ENCODE data around the gene CLEC4G. TPM values are rescaled to one million over a fixed set of nuclear protein-coding genes. Genes with fewer than 3 reads are reported as not detected.
"Not testable (repeated sequence)": the region's sequence is repeated elsewhere in the genome, so short reads cannot be mapped to it uniquely, and the experiment has no call there.

CLEC4G gene
- total RNA-seq, 1 donor from 2014 or later = 0.82 TPM

GRCh38 chr19:7746903-7747884 lies 15.3 kb upstream of the CLEC4G start, which contains the start of gene CD209:
TSS of gene CD209 (minus strand) at chr19:7747534. CDS start at chr19:7747511, 23 bp downstream.
- no peak for FAIRE-seq
- DNase-seq (ENCODE audit: low spot score in 2 of 2) = no peak

GRCh38 chr19:7746306-7746705 lies 14.4 kb upstream of the CLEC4G start:
- not testable (repeated sequence) for DNase-seq (ENCODE audit: low spot score in 2 of 2); FAIRE-seq

GRCh38 chr19:7744871-7745650 lies 13.2 kb upstream of the CLEC4G start:
- FAIRE-seq = no peak
- DNase-seq (ENCODE audit: low spot score in 2 of 2) = no peak

GRCh38 chr19:7744199-7744786 lies 12.4 kb upstream of the CLEC4G start:
- DNase-seq (ENCODE audit: low spot score in 2 of 2) (no peak), FAIRE-seq (no peak)

GRCh38 chr19:7743425-7743841 lies 11.5 kb upstream of the CLEC4G start:
- no peak for DNase-seq (ENCODE audit: low spot score in 2 of 2)
- FAIRE-seq = no peak

GRCh38 chr19:7742991-7743390 lies 11.1 kb upstream of the CLEC4G start:
- no peak for DNase-seq (ENCODE audit: low spot score in 2 of 2)
- FAIRE-seq = no peak

- FAIRE-seq = no peak
- no peak for DNase-seq (ENCODE audit: low spot score in 2 of 2)
These were observed 10.7 kb upstream of the CLEC4G start for GRCh38 chr19:7742575-7742974.

- no peak for FAIRE-seq
- no peak for DNase-seq (ENCODE audit: low spot score in 2 of 2)
These were observed 8.8 kb upstream of the CLEC4G start for GRCh38 chr19:7740682-7741054.

GRCh38 chr19:7739801-7740681 lies 8.1 kb upstream of the CLEC4G start:
- FAIRE-seq (no peak), DNase-seq (ENCODE audit: low spot score in 2 of 2) (no peak)

GRCh38 chr19:7739211-7739755 lies 7.4 kb upstream of the CLEC4G start:
- DNase-seq (ENCODE audit: low spot score in 2 of 2) (no peak), FAIRE-seq (no peak)

GRCh38 chr19:7738023-7738422 lies 6.1 kb upstream of the CLEC4G start:
- DNase-seq (ENCODE audit: low spot score in 2 of 2) (no peak), FAIRE-seq (no peak)

GRCh38 chr19:7737215-7737614 lies 5.3 kb upstream of the CLEC4G start:
- FAIRE-seq = no peak
- no peak for DNase-seq (ENCODE audit: low spot score in 2 of 2)

- no peak for DNase-seq (ENCODE audit: low spot score in 2 of 2)
- no peak for FAIRE-seq
These were observed 4.2 kb upstream of the CLEC4G start for GRCh38 chr19:7736148-7736547.

- FAIRE-seq = no peak
- no peak for DNase-seq (ENCODE audit: low spot score in 2 of 2)
These were observed 2.6 kb upstream of the CLEC4G start for GRCh38 chr19:7734220-7735203.

- no peak for DNase-seq (ENCODE audit: low spot score in 2 of 2)
- no peak for FAIRE-seq
These were observed 1.5 kb upstream of the CLEC4G start for GRCh38 chr19:7733376-7733775.

GRCh38 chr19:7731615-7732014 lies 295 bp downstream of the CLEC4G start:
- FAIRE-seq (no peak), DNase-seq (ENCODE audit: low spot score in 2 of 2) (no peak)

- DNase-seq (ENCODE audit: low spot score in 2 of 2) = no peak
- FAIRE-seq = no peak
These were observed 703 bp downstream of the CLEC4G start for GRCh38 chr19:7731218-7731595.

Measured in frontal cortex (tissue), 4 donors.